D721Med (cell line): Measurements from ENCODE around the gene IRF8.

ENCODE experiments used
- DNase-seq: peaks from one replicate; pipeline ENCODE4 v3.0.0; 2011; ENCODE audit warnings: low spot score; ENCODE audit not compliant: insufficient read length
- FAIRE-seq: peaks from 2 replicates; lab custom pipeline; 2011; peaks lifted over from hg19 to GRCh38; lab: Jason Lieb, UNC
- CTCF ChIP-seq: IDR thresholded peaks from 2 replicates; pipeline ENCODE4 v1.5.1; 2012; ENCODE audit warnings: mild to moderate bottlenecking, control low read depth; ENCODE audit not compliant: insufficient read depth; ENCODE audit errors: missing control alignments

IRF8 gene

DNA sequence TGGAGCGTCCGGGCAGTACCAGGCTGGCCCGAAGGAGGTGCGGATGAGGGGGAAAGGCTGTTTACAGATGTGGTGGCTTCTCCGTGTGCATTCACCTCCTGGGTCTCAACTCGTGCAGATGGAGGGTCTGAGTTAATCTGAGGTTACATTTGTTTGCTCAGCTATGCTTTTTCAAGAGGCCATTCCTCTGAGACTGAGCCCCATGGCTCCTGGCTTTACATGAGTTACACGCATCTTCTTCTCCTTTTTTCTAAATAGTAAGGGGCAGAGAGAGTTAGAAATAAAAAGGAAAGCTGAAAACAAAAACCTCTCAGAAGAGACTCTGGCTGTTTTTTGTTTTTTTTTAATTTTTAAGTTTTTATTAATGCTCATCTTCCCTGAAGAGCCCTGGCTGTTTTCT, 29.0 kb downstream of the IRF8 start:
- no peak for FAIRE-seq

DNA sequence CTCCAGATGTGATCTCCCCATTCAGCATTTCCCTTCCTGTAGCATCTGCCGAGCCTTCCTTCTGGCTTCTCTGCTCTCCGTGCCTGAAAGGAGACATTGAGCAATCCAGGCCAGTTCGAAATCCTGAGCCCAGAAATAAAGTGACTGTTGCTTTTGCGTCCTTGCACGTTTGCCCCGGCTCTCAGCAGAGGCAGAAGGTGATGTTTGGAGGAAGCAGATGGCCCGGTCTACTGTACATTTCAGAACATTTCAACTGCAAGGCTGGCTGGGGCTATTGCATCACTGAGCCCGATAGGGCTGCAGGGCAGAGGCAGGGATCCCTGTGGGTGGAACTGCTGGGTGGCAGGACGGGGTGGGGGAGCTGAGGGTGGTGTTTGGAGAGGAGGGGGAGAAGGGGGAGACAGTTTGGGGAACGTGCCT, 29.4 kb downstream of the IRF8 start:
- DNase-seq (no peak), FAIRE-seq (no peak)
- TF ChIP-seq CTCF, result no peak

More for the DNA sequence above, 29.0 kb downstream of the IRF8 start:
- DNase-seq, result no peak
- no peak for TF ChIP-seq CTCF

DNA sequence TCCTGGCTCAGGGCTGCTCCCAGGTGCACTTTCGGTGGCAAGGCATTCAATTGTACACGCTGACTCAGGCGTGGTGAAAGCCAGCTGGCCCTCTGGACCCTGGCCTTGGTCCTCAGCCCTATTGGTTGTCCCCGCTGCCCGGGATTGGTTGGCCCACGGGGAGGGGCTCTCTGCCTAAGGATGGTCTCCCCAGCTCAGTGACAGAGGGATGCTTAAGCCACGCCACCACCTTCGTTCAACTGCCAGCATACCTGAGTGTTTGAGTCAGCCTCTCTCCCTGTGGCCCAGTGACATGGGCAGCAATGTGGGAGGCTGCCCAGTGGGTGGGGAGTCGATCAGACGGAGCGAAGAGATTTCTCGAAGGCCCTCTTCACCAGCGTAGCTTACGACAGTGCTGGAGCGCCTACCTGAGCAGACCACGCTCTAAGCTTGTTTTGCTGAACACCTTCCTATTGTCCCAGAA, 30.3 kb downstream of the IRF8 start:
- DNase-seq (no peak), FAIRE-seq (no peak)
- TF ChIP-seq CTCF, result no peak

GRCh38 chr16:85930301-85930700, 31.3 kb downstream of the IRF8 start:
- no peak for DNase-seq
- TF ChIP-seq CTCF, result no peak
- no peak for FAIRE-seq

GRCh38 chr16:85931596-85932402, 32.8 kb downstream of the IRF8 start:
- TF ChIP-seq CTCF, result no peak
- DNase-seq (no peak), FAIRE-seq (no peak)

GRCh38 chr16:85934210-85934609, 35.2 kb downstream of the IRF8 start:
- no peak for DNase-seq
- TF ChIP-seq CTCF, result no peak
- no peak for FAIRE-seq

DNA sequence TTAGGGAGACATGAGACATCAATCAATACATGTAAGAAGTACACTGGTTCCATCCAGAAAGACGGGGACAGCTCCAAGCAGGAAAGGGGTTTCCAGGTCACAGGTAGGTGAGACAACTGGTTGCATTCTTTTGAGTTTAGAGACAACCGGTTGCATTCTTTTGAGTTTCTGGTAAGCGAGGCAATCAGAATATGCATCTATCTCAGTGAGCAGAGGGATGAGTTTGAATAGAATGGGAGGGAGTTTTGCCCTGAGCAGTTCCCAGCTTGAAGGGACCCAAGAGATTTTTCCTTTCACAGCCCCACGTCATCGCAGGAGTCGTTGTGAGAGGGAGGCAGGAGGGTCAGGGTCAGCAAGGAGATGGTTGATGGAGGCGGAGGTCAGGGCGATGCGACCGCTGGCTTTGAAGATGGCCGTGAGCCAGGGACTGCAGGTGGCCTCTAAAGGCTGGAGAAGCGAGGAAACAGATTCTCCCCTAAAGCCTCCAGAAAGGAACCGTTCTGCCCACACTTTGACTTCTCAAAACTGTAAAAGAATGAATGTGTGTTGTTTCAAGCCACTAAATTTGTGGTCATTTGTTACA, 36.5 kb downstream of the IRF8 start:
- no peak for TF ChIP-seq CTCF
- DNase-seq (no peak), FAIRE-seq (no peak)
